ENCODE measurements around the gene AHRR. TPM values are rescaled to one million over a fixed set of nuclear protein-coding genes. Genes with fewer than 3 reads are reported as not detected.

The AHRR gene
- total RNA-seq, 1 experiment from 2014 or later: 2.2 TPM

DNA sequence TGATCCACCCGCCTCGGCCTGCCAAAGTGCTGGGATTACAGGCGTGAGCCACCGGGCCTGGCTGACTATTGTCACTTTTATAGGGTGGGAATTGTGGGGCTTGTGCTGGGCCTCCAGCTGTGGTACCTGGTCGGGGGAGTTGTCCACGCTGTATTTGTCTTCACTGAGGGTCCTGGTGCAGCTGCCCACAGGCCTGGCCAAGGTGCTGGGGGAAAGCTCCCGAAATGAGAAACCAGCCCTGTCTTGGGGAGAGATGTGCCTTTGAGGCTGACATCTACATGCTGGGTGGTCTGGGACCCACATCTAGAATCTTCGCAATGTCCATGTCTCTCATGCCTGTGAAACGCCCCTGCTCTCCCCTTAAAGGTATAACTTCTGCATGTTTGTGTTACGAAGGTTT lies 124.1 kb downstream of the AHRR start:
- Histone ChIP-seq H2AK5ac (ENCODE audit: insufficient read length, low read length) (no peak overlapping the region), H3K79me1 (ENCODE audit: insufficient read depth, low read depth, low read length, poor library complexity, severe bottlenecking) (peaks cover 10% of the 10 kb centered on the region), H3K18ac (ENCODE audit: insufficient read length, low read depth, low read length) (no peak overlapping the region), H2BK12ac (ENCODE audit: insufficient read length, low read depth, low read length) (no peak overlapping the region), H2BK5ac (ENCODE audit: insufficient read length, low read length) (no peak overlapping the region), H3K4ac (ENCODE audit: low read depth, low read length) (no peak overlapping the region), H4K91ac (ENCODE audit: insufficient read length, low read depth, low read length) (no peak overlapping the region), H2BK15ac (ENCODE audit: low read depth, low read length) (no peak overlapping the region), H2BK120ac (ENCODE audit: low read depth, low read length, poor library complexity, severe bottlenecking) (no peak overlapping the region), H4K20me1 (ENCODE audit: control insufficient read depth, insufficient read depth, insufficient read length) (no peaks in the 10 kb centered on the region), H3K27me3 (ENCODE audit: insufficient read depth, low read length) (no peaks in the 10 kb centered on the region), H3K23me2 (ENCODE audit: insufficient read length, low read depth, low read length, poor library complexity, severe bottlenecking) (peaks cover 12% of the 10 kb centered on the region), H3K9me3 (ENCODE audit: control insufficient read depth, low read depth, low read length) (no peaks in the 10 kb centered on the region), H3K4me1 (ENCODE audit: insufficient read depth, low read length) (no peaks in the 10 kb centered on the region), H3T11ph (ENCODE audit: low read length) (no peak overlapping the region), H3K23ac (ENCODE audit: insufficient read length, low read depth, low read length) (no peak overlapping the region), H3K27ac (ENCODE audit: insufficient read length, low read depth, low read length) (no peak overlapping the region), H3K56ac (ENCODE audit: insufficient read length, low read depth, low read length) (no peak overlapping the region), H3K9ac (ENCODE audit: extremely low read depth, insufficient read length, low read length) (no peak overlapping the region), H3K79me2 (ENCODE audit: insufficient read depth, low read length) (peaks cover 6% of the 10 kb centered on the region; the same call in 1 of the 2 replicates), H3K14ac (ENCODE audit: insufficient read depth, low read length) (no peak overlapping the region), H3K4me2 (ENCODE audit: insufficient read depth, insufficient read length, low read length) (no peak overlapping the region), H4K8ac (replicated peaks; ENCODE audit: insufficient read length, low read depth, low read length) (no peak overlapping the region), H2AFZ (ENCODE audit: low read length) (no peak overlapping the region), H2BK20ac (ENCODE audit: low read depth, low read length, poor library complexity, severe bottlenecking) (no peak overlapping the region), H4K5ac (ENCODE audit: insufficient read length, low read depth, low read length) (no peak overlapping the region)
- H3K4me3 Mint-ChIP-seq: peak overlapping the region in 1 of 2 experiments; percentile 13; a peak in 1 of 5 replicates
- H3K27ac Mint-ChIP-seq: no peak overlapping the region
- peaks cover 35 to 44% (median 43%) of the 10 kb centered on the region in 3 experiments; a peak in 6 of 7 replicates for H3K36me3 Mint-ChIP-seq (ENCODE audit: insufficient read depth in 1 of 3, low read depth in 3 of 3)
- H3K27me3 Mint-ChIP-seq (ENCODE audit: low read depth): peaks cover 8% of the 10 kb centered on the region
- DNase-seq: peak; percentile 2
- H3K9me3 Mint-ChIP-seq: 0 out of 5 replicates have a peak, but pooled peaks cover 0 to 3% of the 10 kb centered on the region in 2 experiments
- no peak for TF ChIP-seq CTCF (conservative IDR thresholded peaks at IDR 0.05)
- WGBS (ENCODE audit: extremely low coverage, insufficient read length, low lambda C conversion rate): no CpG with 5 or more reads among the region's 10 CpGs
- H3K4me1 Mint-ChIP-seq: peaks cover 8 to 10% of the 10 kb centered on the region in 2 experiments; a peak in 3 of 4 replicates
